Glutamatergic neuron (in vitro differentiated cells): ENCODE results near the gene CARD19. TPM values are rescaled to one million over a fixed set of nuclear protein-coding genes. Genes with fewer than 3 reads are reported as not detected.

ENCODE experiments used
- DNase-seq: peaks from one replicate; pipeline ENCODE4 v3.0.0; 2022
- H3K27ac Mint-ChIP-seq: one replicate; pipeline ENCODE4 v1.8.0; 2020; ENCODE audit warnings: mild to moderate bottlenecking, mixed read lengths, inconsistent platforms; ENCODE audit not compliant: unreplicated experiment
- H3K27me3 Mint-ChIP-seq: one replicate; pipeline ENCODE4 v1.8.0; 2020; ENCODE audit warnings: mild to moderate bottlenecking, moderate library complexity, mixed read lengths, inconsistent platforms; ENCODE audit not compliant: unreplicated experiment
- H3K36me3 Mint-ChIP-seq: one replicate; pipeline ENCODE4 v1.8.0; 2020; ENCODE audit warnings: mild to moderate bottlenecking, mixed read lengths, inconsistent platforms; ENCODE audit not compliant: unreplicated experiment
- H3K4me1 Mint-ChIP-seq: one replicate; pipeline ENCODE4 v1.8.0; 2020; ENCODE audit warnings: mild to moderate bottlenecking, low read depth, mixed read lengths, inconsistent platforms; ENCODE audit not compliant: unreplicated experiment
- H3K4me3 Mint-ChIP-seq: one replicate; pipeline ENCODE4 v1.8.0; 2020; ENCODE audit warnings: mild to moderate bottlenecking, mixed read lengths, inconsistent platforms; ENCODE audit not compliant: unreplicated experiment
- H3K9me3 Mint-ChIP-seq: one replicate; pipeline ENCODE4 v1.8.0; 2020; ENCODE audit warnings: mild to moderate bottlenecking, moderate library complexity, mixed read lengths, inconsistent platforms; ENCODE audit not compliant: unreplicated experiment
- CTCF ChIP-seq: fragments of 200-600 bp; sonication (generic); IDR thresholded peaks from one replicate; pipeline ENCODE4 v1.5.0; 2021; ENCODE audit not compliant: partially characterized antibody, unreplicated experiment
- total RNA-seq: library from RNA; stranded (reverse); fragmentation: NEBNext Ultra II Directional; extraction: Animal tissue kit (Norgen Biotek cat#: 25700); gene quantifications from one replicate; pipeline ENCODE4 v1.2.1, GENCODE V29; 2021; ENCODE audit not compliant: unreplicated experiment

The CARD19 gene
- total RNA-seq, 1 donor from 2014 or later, result 55.8 TPM

- Mint-ChIP-seq H3K27me3 (no peaks in the 10 kb centered on the region), H3K27ac (no peak overlapping the region), H3K4me3 (no peak overlapping the region), H3K4me1 (no peaks in the 10 kb centered on the region), H3K36me3 (no peaks in the 10 kb centered on the region), H3K9me3 (peaks cover 5% of the 10 kb centered on the region)
- TF ChIP-seq CTCF, result no peak
- DNase-seq, result no peak
These were observed 23.6 kb upstream of the CARD19 start for GRCh38 chr9:93072383-93072795.

GRCh38 chr9:93076101-93076791, 19.8 kb upstream of the CARD19 start:
- Mint-ChIP-seq H3K4me3 (no peak overlapping the region), H3K4me1 (no peaks in the 10 kb centered on the region), H3K36me3 (no peaks in the 10 kb centered on the region), H3K27ac (no peak overlapping the region), H3K9me3 (peaks cover 5% of the 10 kb centered on the region), H3K27me3 (peaks cover 2% of the 10 kb centered on the region)
- TF ChIP-seq CTCF, result no peak
- DNase-seq, result no peak

DNA sequence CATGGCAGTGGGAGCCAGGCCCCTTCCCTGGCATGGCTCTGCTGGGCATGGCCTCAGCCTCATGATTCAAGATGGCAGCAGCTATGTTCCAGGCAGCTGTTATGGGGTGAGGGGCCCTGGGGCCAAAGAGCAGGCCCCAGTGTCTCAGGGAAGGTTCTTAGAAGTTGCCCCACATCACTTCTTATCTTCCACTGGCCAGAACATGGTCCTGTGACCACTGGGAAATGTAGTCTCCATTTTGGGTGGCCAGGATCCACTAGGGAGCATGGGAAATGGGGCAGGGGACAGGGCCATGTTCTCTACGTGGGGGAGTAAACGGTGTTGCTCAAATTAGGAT, 19.3 kb upstream of the CARD19 start:
- no peak overlapping the region for H3K27ac Mint-ChIP-seq
- peaks cover 2% of the 10 kb centered on the region for H3K27me3 Mint-ChIP-seq
- DNase-seq, result no peak
- no peaks in the 10 kb centered on the region for H3K36me3 Mint-ChIP-seq
- H3K4me3 Mint-ChIP-seq, result no peak overlapping the region
- TF ChIP-seq CTCF, result no peak
- no peaks in the 10 kb centered on the region for H3K4me1 Mint-ChIP-seq
- peaks cover 2% of the 10 kb centered on the region for H3K9me3 Mint-ChIP-seq

DNA sequence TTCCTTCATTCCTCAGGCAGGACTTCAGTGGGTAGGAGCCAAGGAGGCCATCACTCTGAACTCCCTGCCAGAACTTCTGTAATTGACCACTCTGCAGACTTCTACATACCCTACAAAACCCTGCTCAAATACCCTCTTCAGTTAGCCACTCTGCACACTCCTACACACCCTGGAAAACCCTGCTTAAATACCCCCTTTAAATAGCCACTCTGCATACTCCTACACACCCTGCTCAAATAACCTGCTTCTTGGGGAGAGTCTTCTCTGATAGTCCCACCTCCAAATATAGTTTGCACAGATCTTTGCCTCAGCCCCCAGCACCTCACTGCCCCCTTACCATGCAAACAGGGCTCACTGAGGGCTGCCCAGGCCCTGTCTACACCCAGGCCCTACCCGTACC, 18.6 kb upstream of the CARD19 start:
- H3K36me3 Mint-ChIP-seq, result no peaks in the 10 kb centered on the region
- H3K27ac Mint-ChIP-seq, result no peak overlapping the region
- peaks cover 2% of the 10 kb centered on the region for H3K9me3 Mint-ChIP-seq
- TF ChIP-seq CTCF, result no peak
- no peak for DNase-seq
- no peak overlapping the region for H3K4me3 Mint-ChIP-seq
- H3K4me1 Mint-ChIP-seq, result no peaks in the 10 kb centered on the region
- H3K27me3 Mint-ChIP-seq, result peaks cover 2% of the 10 kb centered on the region

- TF ChIP-seq CTCF, result no peak
- no peak overlapping the region for H3K27ac Mint-ChIP-seq
- H3K36me3 Mint-ChIP-seq, result no peaks in the 10 kb centered on the region
- no peaks in the 10 kb centered on the region for H3K9me3 Mint-ChIP-seq
- H3K27me3 Mint-ChIP-seq, result peaks cover 2% of the 10 kb centered on the region
- H3K4me3 Mint-ChIP-seq, result no peak overlapping the region
- no peaks in the 10 kb centered on the region for H3K4me1 Mint-ChIP-seq
- DNase-seq, result no peak
These were observed 18.2 kb upstream of the CARD19 start for GRCh38 chr9:93077811-93078210.
